ENCODE data around the gene SNRNP70. TPM values are rescaled to one million over a fixed set of nuclear protein-coding genes. Genes with fewer than 3 reads are reported as not detected.
"Not testable (repeated sequence)": the region's sequence is repeated elsewhere in the genome, so short reads cannot be mapped to it uniquely, and the experiment has no call there.

The SNRNP70 gene
- polyA plus RNA-seq, 4 donors = 159 to 237 (median 223) TPM

DNA sequence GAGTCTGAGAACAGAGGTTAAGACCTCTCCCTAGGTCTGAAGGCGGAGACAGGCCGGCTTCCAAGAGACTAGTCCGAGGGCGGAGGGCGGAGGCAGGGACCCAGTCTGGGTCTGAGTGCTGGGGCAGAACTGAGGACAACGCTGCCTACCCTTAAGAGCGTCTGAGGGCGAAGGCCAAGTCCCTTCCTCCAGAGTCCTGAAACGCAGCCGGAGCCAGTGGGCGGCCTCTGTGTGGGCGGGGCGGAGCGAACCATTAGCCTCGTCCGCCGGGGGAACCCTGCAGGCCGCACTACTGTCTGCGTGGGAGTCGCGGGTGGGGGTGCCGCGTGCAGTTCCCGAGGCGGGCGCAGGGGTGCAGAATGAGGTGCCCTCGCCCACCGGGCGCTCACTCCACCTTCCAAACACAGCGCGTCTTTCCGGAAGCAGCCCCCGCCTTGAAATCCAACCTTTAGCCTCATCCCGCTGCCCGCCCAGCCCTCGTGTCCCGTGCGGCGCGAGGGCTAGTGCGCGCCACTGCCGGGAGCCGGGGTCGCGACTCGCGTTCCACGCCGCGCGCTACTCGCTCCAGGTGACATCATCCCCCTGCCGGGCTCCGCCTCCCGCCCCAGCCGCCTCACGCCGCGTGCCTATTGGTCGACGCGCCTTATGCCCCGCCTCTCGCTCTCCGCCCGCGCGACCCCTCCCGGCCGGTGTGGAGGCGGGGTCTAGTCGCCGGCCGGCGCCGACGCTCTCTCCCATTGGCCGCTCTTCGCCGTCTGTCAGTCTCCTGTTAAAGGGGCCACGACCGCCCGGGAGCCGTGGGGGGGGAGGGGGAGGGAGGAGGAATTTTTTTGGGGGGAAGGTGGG, 33.5 kb downstream of the SNRNP70 start, which contains the start of gene C19orf73:
Gene C19orf73, minus strand, starts transcription at position 579 of the 846 bp plus-strand sequence. Its CDS starts 121 bp downstream, at position 458.
- FAIRE-seq = no peak
- Histone ChIP-seq H3K36me3 (ENCODE audit: control insufficient read depth in 3 of 3, insufficient read depth in 2 of 3, low read depth in 1 of 3, low read length in 3 of 3) (peaks cover 0 to 11% (median 0%) of the 10 kb centered on the region in 3 donors), H3K27me3 (ENCODE audit: control insufficient read depth in 3 of 3, insufficient read depth in 3 of 3, low read length in 3 of 3) (peaks cover 0 to 18% (median 0%) of the 10 kb centered on the region in 3 donors), H3K27ac (ENCODE audit: low read depth in 1 of 3, low read length in 2 of 3) (peak within 1 kb of the TSS; percentile 92 to 100 (median 99)), H3K4me3 (ENCODE audit: low read depth in 1 of 3, low read length in 3 of 3) (peak within 1 kb of the TSS; percentile 50 to 79 (median 59)), H3K9me3 (ENCODE audit: control insufficient read depth in 2 of 2, insufficient read depth in 1 of 2, low read depth in 1 of 2, low read length in 1 of 2) (no peaks in the 10 kb centered on the region), H3K4me1 (ENCODE audit: control insufficient read depth in 3 of 3, insufficient read depth in 2 of 3, low read depth in 1 of 3, low read length in 2 of 3) (peaks cover 7 to 14% (median 8%) of the 10 kb centered on the region in 3 donors)
- DNase-seq = peak; percentile 95 to 97
- 0 to 1% (median 1%) methylated on average over 66 to 85 of the region's 85 CpGs for WGBS, 3 donors

DNA sequence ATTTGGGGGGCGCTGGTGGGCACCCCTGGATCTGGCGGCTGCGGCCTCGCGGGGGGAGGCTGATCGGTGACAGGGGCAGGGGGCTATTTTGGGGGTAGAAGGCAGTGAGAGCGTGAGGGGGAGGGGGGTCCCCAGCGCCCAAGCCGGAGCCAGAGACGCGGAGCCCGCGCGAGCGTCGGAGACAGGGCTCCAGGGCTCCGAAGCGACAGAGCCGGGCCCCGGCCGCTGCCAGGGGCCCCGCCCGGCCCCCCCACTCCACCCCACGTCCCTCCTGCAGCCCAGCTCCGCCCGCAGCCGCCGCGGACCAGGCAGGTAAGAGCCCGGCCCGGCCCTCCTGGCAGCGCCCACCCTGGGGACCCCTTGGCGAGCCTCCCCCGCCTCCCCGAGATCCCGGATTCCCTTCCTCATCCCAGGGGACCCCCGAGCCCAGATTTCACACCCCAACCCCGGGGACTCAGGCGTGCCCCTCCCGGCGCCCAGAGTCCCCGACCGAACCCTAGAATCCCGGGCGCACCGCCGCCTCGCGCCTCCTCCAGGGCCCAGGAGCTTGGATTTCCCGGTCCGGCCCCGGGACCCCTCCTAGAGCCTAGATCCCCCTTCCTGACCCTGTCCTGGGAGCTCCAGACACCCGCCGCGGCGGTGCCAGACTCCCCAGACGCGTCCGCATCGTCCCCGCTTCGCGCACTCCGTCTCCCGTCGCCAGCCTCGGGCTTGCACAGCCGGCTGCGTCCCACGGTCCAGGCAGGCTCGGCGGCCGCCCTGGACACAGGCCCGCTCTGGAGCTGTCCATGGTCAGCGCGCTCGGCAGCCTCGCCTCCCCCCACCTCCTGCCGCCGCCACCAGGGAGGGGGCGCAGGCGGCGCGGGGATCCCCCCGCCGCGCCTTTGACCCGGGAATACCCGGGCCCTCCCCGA, 34.4 kb downstream of the SNRNP70 start, which contains the start of gene PPFIA3:
Gene PPFIA3, plus strand, starts transcription at position 134 of the 914 bp plus-strand sequence. CDS start 8,330 bp downstream, outside the sequence.
- Histone ChIP-seq H3K27ac (ENCODE audit: low read depth in 1 of 3, low read length in 2 of 3) (peak within 1 kb of the TSS; percentile 92 to 100 (median 99)), H3K4me1 (ENCODE audit: control insufficient read depth in 3 of 3, insufficient read depth in 2 of 3, low read depth in 1 of 3, low read length in 2 of 3) (peaks cover 7 to 13% (median 8%) of the 10 kb centered on the region in 3 donors), H3K4me3 (ENCODE audit: low read depth in 1 of 3, low read length in 3 of 3) (peak within 1 kb of the TSS; percentile 50 to 79 (median 59)), H3K27me3 (ENCODE audit: control insufficient read depth in 3 of 3, insufficient read depth in 3 of 3, low read length in 3 of 3) (peaks cover 0 to 18% (median 0%) of the 10 kb centered on the region in 3 donors), H3K36me3 (ENCODE audit: control insufficient read depth in 3 of 3, insufficient read depth in 2 of 3, low read depth in 1 of 3, low read length in 3 of 3) (peaks cover 0 to 11% (median 0%) of the 10 kb centered on the region in 3 donors), H3K9me3 (ENCODE audit: control insufficient read depth in 2 of 2, insufficient read depth in 1 of 2, low read depth in 1 of 2, low read length in 1 of 2) (no peaks in the 10 kb centered on the region)
- WGBS, 3 donors = 0 to 1% (median 1%) methylated on average over 36 to 90 of the region's 90 CpGs
- peak; percentile 37 to 67 for DNase-seq
- FAIRE-seq = no peak

DNA sequence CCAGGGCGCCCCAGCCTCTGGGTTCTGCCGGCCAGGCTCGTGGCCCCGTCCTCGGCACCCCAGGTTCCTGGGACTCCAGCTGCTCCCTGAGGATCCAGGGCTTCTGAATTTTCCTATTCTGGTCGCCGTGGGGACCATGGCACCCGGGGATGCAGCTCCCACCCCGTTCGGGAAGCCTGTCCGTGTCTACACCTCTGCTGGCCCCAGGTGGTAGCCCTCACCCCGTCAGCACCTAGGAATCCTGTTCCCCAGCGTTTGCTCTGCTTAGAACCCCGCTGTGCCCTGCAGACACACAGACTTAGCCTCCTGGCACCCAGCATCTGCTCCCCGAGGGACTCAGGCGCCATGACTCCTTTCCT, 35.1 kb downstream of the SNRNP70 start:
- no peak overlapping the region for H3K27ac ChIP-seq (ENCODE audit: low read depth in 1 of 3, low read length in 2 of 3)
- DNase-seq (no peak), FAIRE-seq (no peak)
- peaks cover 0 to 11% (median 0%) of the 10 kb centered on the region in 3 donors for H3K36me3 ChIP-seq (ENCODE audit: control insufficient read depth in 3 of 3, insufficient read depth in 2 of 3, low read depth in 1 of 3, low read length in 3 of 3)
- H3K4me3 ChIP-seq (ENCODE audit: low read depth in 1 of 3, low read length in 3 of 3) = peak overlapping the region in 1 of 3 donors; percentile 59
- H3K4me1 ChIP-seq (ENCODE audit: control insufficient read depth in 3 of 3, insufficient read depth in 2 of 3, low read depth in 1 of 3, low read length in 2 of 3) = peaks cover 6 to 18% (median 7%) of the 10 kb centered on the region in 3 donors
- WGBS, 3 donors = 12 to 19% (median 13%) methylated on average over 15 to 16 of the region's 16 CpGs
- H3K27me3 ChIP-seq (ENCODE audit: control insufficient read depth in 3 of 3, insufficient read depth in 3 of 3, low read length in 3 of 3) = peaks cover 0 to 22% (median 0%) of the 10 kb centered on the region in 3 donors
- H3K9me3 ChIP-seq (ENCODE audit: control insufficient read depth in 2 of 2, insufficient read depth in 1 of 2, low read depth in 1 of 2, low read length in 1 of 2) = no peaks in the 10 kb centered on the region

DNA sequence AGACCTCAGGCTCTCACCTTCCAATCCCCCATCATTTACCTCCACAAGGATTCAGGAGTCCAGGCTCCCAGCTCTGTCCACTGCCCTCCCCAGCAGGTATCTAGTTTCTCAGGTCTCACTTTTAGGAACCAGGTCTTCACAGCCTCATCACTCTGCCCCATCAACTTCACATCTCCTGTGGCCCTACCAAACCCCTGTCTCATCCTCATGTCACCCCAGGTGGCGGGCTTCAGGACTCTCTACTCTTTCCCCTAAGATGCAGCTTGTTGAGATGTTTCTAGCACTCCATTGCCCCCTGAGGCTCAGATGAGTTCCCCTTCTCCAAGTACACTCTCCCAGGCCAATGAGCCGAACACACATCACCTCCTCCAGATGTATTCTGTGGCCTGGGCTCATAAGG, 35.6 kb downstream of the SNRNP70 start:
- peaks cover 0 to 25% (median 0%) of the 10 kb centered on the region in 3 donors for H3K27me3 ChIP-seq (ENCODE audit: control insufficient read depth in 3 of 3, insufficient read depth in 3 of 3, low read length in 3 of 3)
- DNase-seq (no peak), FAIRE-seq (no peak)
- H3K4me3 ChIP-seq (ENCODE audit: low read depth in 1 of 3, low read length in 3 of 3) = no peak overlapping the region
- no peak overlapping the region for H3K27ac ChIP-seq (ENCODE audit: low read depth in 1 of 3, low read length in 2 of 3)
- H3K36me3 ChIP-seq (ENCODE audit: control insufficient read depth in 3 of 3, insufficient read depth in 2 of 3, low read depth in 1 of 3, low read length in 3 of 3) = peaks cover 0 to 11% (median 0%) of the 10 kb centered on the region in 3 donors
- peaks cover 6 to 23% (median 7%) of the 10 kb centered on the region in 3 donors for H3K4me1 ChIP-seq (ENCODE audit: control insufficient read depth in 3 of 3, insufficient read depth in 2 of 3, low read depth in 1 of 3, low read length in 2 of 3)
- H3K9me3 ChIP-seq (ENCODE audit: control insufficient read depth in 2 of 2, insufficient read depth in 1 of 2, low read depth in 1 of 2, low read length in 1 of 2) = no peaks in the 10 kb centered on the region
- 93 to 97% (median 96%) methylated on average over 2 of the region's 2 CpGs for WGBS, 3 donors

DNA sequence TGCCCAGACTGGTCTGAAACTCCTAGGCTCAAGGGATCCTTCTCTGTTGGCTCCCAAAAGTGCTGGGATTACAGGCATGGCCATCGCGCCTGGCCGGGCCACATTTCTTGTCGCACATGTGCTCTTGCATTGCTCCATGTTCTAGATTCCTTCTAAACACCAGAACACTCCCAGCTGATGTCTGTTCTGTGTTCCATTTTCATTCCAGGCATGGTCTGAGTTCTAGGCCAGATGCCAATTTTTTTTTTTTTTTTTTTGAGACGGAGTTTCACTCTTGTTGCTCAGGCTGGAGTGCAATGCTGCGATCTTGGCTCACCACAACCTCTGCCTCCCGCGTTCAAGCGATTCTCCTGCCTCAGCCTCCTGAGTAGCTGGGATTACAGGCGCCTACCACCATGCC, 36.6 kb downstream of the SNRNP70 start:
- 63 to 79% (median 67%) methylated on average over 10 of the region's 10 CpGs for WGBS, 3 donors
- not testable (repeated sequence) for H3K4me3 ChIP-seq (ENCODE audit: low read depth in 1 of 3, low read length in 3 of 3); H3K36me3 ChIP-seq (ENCODE audit: control insufficient read depth in 3 of 3, insufficient read depth in 2 of 3, low read depth in 1 of 3, low read length in 3 of 3); H3K27ac ChIP-seq (ENCODE audit: low read depth in 1 of 3, low read length in 2 of 3); FAIRE-seq; H3K9me3 ChIP-seq (ENCODE audit: control insufficient read depth in 2 of 2, insufficient read depth in 1 of 2, low read depth in 1 of 2, low read length in 1 of 2)
- peak in 1 of 2 donors; percentile 29 for DNase-seq
- H3K27me3 ChIP-seq (ENCODE audit: control insufficient read depth in 3 of 3, insufficient read depth in 3 of 3, low read length in 3 of 3) = peaks cover 0 to 25% (median 0%) of the 10 kb centered on the region in 3 donors
- H3K4me1 ChIP-seq (ENCODE audit: control insufficient read depth in 3 of 3, insufficient read depth in 2 of 3, low read depth in 1 of 3, low read length in 2 of 3) = peaks cover 6 to 23% (median 7%) of the 10 kb centered on the region in 3 donors

DNA sequence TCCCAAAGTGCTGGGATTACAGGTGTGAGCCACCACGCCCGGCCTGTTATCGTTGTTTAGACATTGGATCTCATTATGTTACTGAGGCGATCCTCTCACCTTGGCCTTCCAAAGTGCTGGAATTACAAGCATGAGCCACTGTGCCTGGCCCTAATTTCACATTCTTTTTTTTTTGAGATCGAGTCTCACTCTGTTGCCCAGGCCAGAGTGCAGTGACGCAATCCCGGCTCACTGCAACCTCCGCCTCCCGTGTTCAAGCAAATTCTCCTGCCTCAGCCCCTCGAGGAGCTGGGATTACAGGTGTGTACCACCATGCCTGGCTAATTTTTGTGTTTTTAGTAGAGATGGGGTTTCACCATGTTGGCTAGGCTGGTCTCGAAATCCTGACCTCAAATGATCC, 38.0 kb downstream of the SNRNP70 start:
- not testable (repeated sequence) for DNase-seq; H3K27ac ChIP-seq (ENCODE audit: low read depth in 1 of 3, low read length in 2 of 3); H3K9me3 ChIP-seq (ENCODE audit: control insufficient read depth in 2 of 2, insufficient read depth in 1 of 2, low read depth in 1 of 2, low read length in 1 of 2); FAIRE-seq; H3K4me3 ChIP-seq (ENCODE audit: low read depth in 1 of 3, low read length in 3 of 3); H3K36me3 ChIP-seq (ENCODE audit: control insufficient read depth in 3 of 3, insufficient read depth in 2 of 3, low read depth in 1 of 3, low read length in 3 of 3)
- Histone ChIP-seq H3K27me3 (ENCODE audit: control insufficient read depth in 3 of 3, insufficient read depth in 3 of 3, low read length in 3 of 3) (peaks cover 0 to 25% (median 0%) of the 10 kb centered on the region in 3 donors), H3K4me1 (ENCODE audit: control insufficient read depth in 3 of 3, insufficient read depth in 2 of 3, low read depth in 1 of 3, low read length in 2 of 3) (peaks cover 0 to 20% (median 0%) of the 10 kb centered on the region in 3 donors)
- WGBS, 3 donors = 75 to 88% (median 82%) methylated on average over 11 of the region's 11 CpGs

DNA sequence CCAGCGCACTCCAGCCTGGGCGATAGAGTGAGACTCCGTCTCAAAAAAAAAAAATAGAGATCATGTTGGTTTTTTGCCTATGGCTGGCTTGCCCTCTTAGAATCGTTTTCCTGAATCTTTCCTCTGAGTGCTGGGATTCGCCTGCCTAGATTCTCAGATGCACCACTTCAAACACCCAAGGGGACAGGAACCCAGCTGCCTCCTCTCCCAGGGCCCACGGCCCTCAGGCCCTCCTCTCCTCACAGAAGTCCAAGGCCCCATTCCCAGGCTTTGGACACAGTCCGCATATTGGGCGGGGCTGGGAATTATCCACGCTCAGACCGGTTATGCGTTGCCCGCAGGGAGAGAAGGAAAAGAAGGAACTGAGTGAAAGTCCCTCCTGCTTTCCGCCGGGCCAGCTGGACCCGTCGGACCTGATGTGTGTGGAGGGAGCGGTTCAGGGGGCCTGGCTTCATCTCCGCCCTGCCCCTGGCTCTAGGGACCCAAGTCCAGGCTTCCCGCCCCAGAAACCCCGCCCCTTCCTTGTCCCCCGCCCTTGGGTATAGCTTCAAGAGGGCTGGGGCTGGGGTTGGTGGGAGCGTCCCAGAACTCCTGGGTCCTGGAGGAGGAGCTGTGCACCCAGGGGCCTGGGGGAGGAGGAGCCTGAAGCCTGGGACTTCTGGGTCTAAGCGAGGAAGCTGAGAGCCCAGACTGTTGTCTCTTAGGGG, 39.9 kb downstream of the SNRNP70 start:
- 13 to 36% (median 24%) methylated on average over 23 of the region's 23 CpGs for WGBS, 3 donors
- DNase-seq = peak; percentile 76 to 91
- Histone ChIP-seq H3K27me3 (ENCODE audit: control insufficient read depth in 3 of 3, insufficient read depth in 3 of 3, low read length in 3 of 3) (peaks cover 0 to 18% (median 0%) of the 10 kb centered on the region in 3 donors), H3K4me1 (ENCODE audit: control insufficient read depth in 3 of 3, insufficient read depth in 2 of 3, low read depth in 1 of 3, low read length in 2 of 3) (peaks cover 0 to 12% (median 3%) of the 10 kb centered on the region in 3 donors), H3K4me3 (ENCODE audit: low read depth in 1 of 3, low read length in 3 of 3) (peak overlapping the region in 1 of 3 donors; percentile 5), H3K27ac (ENCODE audit: low read depth in 1 of 3, low read length in 2 of 3) (peak overlapping the region in 2 of 3 donors; percentile 17 to 45), H3K9me3 (ENCODE audit: control insufficient read depth in 2 of 2, insufficient read depth in 1 of 2, low read depth in 1 of 2, low read length in 1 of 2) (peaks cover 0 to 3% of the 10 kb centered on the region in 2 donors), H3K36me3 (ENCODE audit: control insufficient read depth in 3 of 3, insufficient read depth in 2 of 3, low read depth in 1 of 3, low read length in 3 of 3) (no peaks in the 10 kb centered on the region)
- no peak for FAIRE-seq

Data from small intestine (tissue), 7 donors.